SK-N-SH (cell line): ENCODE results near the gene FTO. TPM values are rescaled to one million over a fixed set of nuclear protein-coding genes. Genes with fewer than 3 reads are reported as not detected.

ENCODE experiments used
- CTCF ChIA-PET: fragments of 300-600, 350-600 bp; formaldehyde crosslinking; extraction: SDS; loops from one replicate; lab custom pipeline; 2021; lab: Yijun Ruan, JAX
- POLR2A ChIA-PET: fragments of 350-600 bp; sonication (Branson Sonifier 250); formaldehyde crosslinking; extraction: SDS; loops from one replicate; lab custom pipeline; 2020; ENCODE audit warnings: antibody characterized with exemption, inconsistent platforms; lab: Yijun Ruan, JAX
- DNase-seq: peaks from one replicate; pipeline ENCODE4 v3.0.0; 2012
- H2AFZ ChIP-seq: fragments of 200-600 bp; sonication (generic); 2 replicates; pipeline ENCODE4 v1.8.1; 2016; ENCODE audit warnings: antibody characterized with exemption, mild to moderate bottlenecking, low read depth
- H3F3A ChIP-seq: fragments of 200-600 bp; sonication (generic); replicated peaks from 2 replicates; pipeline ENCODE3; 2016; ENCODE audit warnings: antibody characterized with exemption, mild to moderate bottlenecking; ENCODE audit not compliant: insufficient read depth
- H3K27ac ChIP-seq, 2 experiments: fragments of 200-500 bp in 1 of 2; fragments of 200-600 bp in 1 of 2; sonication (Bioruptor generic) in 1 of 2; sonication (generic), shearing (Covaris generic) in 1 of 2; 2 replicates each; pipeline versions ENCODE4 v1.5.1 to v1.6.1; 2014 to 2016; ENCODE audit warnings: low read depth in 2 of 2, inconsistent platforms in 1 of 2, low read length in 1 of 2, mild to moderate bottlenecking in 1 of 2, mixed read lengths in 1 of 2
- H3K27me3 ChIP-seq: fragments of 200-600 bp; sonication (generic), shearing (Covaris generic); 2 replicates; pipeline ENCODE4 v1.6.1; 2016; ENCODE audit warnings: mixed run types; ENCODE audit not compliant: insufficient read depth
- H3K36me3 ChIP-seq, 2 experiments: fragments of 200-500 bp in 1 of 2; fragments of 200-600 bp in 1 of 2; sonication (Bioruptor generic) in 1 of 2; sonication (generic) in 1 of 2; replicated peaks in 1 of 2; 2 replicates each; pipeline versions ENCODE3 to v1.5.1; 2014 to 2016; ENCODE audit warnings: low read length in 1 of 2, mild to moderate bottlenecking in 1 of 2; ENCODE audit not compliant: insufficient read depth in 2 of 2, control insufficient read depth in 1 of 2
- H3K4me1 ChIP-seq, 2 experiments: fragments of 200-500 bp in 1 of 2; fragments of 200-600 bp in 1 of 2; sonication (Bioruptor generic) in 1 of 2; sonication (generic), shearing (Covaris generic) in 1 of 2; 2 replicates each; pipeline versions ENCODE4 v1.5.1 to v1.6.1; 2014 to 2016; ENCODE audit warnings: low read depth in 1 of 2, low read length in 1 of 2, mixed run types in 1 of 2; ENCODE audit not compliant: insufficient read depth in 2 of 2, control insufficient read depth in 1 of 2
- H3K4me2 ChIP-seq: fragments of 200-600 bp; sonication (generic), shearing (Covaris generic); 2 replicates; pipeline ENCODE4 v1.6.1; 2017; ENCODE audit warnings: mixed run types
- H3K4me3 ChIP-seq, 2 experiments: fragments of 200-500 bp in 1 of 2; fragments of 200-600 bp in 1 of 2; sonication (Bioruptor generic) in 1 of 2; sonication (generic), shearing (Covaris generic) in 1 of 2; 2 replicates each; pipeline versions ENCODE4 v1.5.1 to v1.8.1; 2014 to 2016; ENCODE audit warnings: low read depth in 2 of 2, inconsistent platforms in 1 of 2, low read length in 1 of 2, mild to moderate bottlenecking in 1 of 2, mixed read lengths in 1 of 2, moderate library complexity in 1 of 2
- H3K79me2 ChIP-seq: fragments of 200-600 bp; sonication (generic); 2 replicates; pipeline ENCODE4 v1.8.1; 2017; ENCODE audit warnings: mild to moderate bottlenecking; ENCODE audit not compliant: insufficient read depth
- H3K9ac ChIP-seq: fragments of 200-600 bp; sonication (generic); 2 replicates; pipeline ENCODE4 v1.6.1; 2017; ENCODE audit warnings: mixed run types
- H3K9me2 ChIP-seq: fragments of 200-600 bp; sonication (generic); 2 replicates; pipeline ENCODE4 v1.6.1; 2017; ENCODE audit warnings: mixed run types
- H3K9me3 ChIP-seq: fragments of 200-600 bp; sonication (generic); 2 replicates; pipeline ENCODE4 v1.6.1; 2017; ENCODE audit warnings: mixed run types, mild to moderate bottlenecking, moderate library complexity
- H4K20me1 ChIP-seq: fragments of 200-600 bp; sonication (generic); 2 replicates; pipeline ENCODE4 v1.6.1; 2017; ENCODE audit warnings: mild to moderate bottlenecking, mixed run types; ENCODE audit not compliant: insufficient read depth
- CHD2 ChIP-seq: fragments of 150-350 bp; IDR thresholded peaks from 2 replicates; pipeline ENCODE4 v1.6.1; 2018; ENCODE audit warnings: low read length; ENCODE audit not compliant: partially characterized antibody
- ELF1 ChIP-seq: IDR thresholded peaks from 2 replicates; pipeline ENCODE4 v1.4.0; 2012
- EP300 ChIP-seq, 2 experiments: IDR thresholded peaks; 2 replicates each; pipeline versions ENCODE4 v1.4.0 to v1.6.1; 2012; ENCODE audit warnings: borderline replicate concordance in 1 of 2, low read depth in 1 of 2, low read length in 1 of 2
- MEF2A ChIP-seq: IDR thresholded peaks from 2 replicates; pipeline ENCODE4 v1.4.0; 2012; ENCODE audit warnings: low read depth, borderline replicate concordance
- NRF1 ChIP-seq: IDR thresholded peaks from 2 replicates; pipeline ENCODE4 v1.6.1; 2012; ENCODE audit warnings: low read depth, mild to moderate bottlenecking, low read length
- RFX5 ChIP-seq: IDR thresholded peaks from 2 replicates; pipeline ENCODE4 v1.6.1; 2012; ENCODE audit warnings: mild to moderate bottlenecking, improper control_type of control experiment, low read length
- RXRA ChIP-seq: IDR thresholded peaks from 2 replicates; pipeline ENCODE4 v1.4.0; 2012; ENCODE audit warnings: low read depth, mild to moderate bottlenecking, borderline replicate concordance
- TAF1 ChIP-seq: IDR thresholded peaks from 2 replicates; pipeline ENCODE4 v1.6.1; 2012; ENCODE audit warnings: low read depth, mild to moderate bottlenecking, low read length, moderate library complexity, borderline replicate concordance
- WGBS: methylation state at CpG from one replicate; pipeline ENCODE4 v1.1.6; 2017; ENCODE audit warnings: low lambda C conversion rate; 5-methylcytosine and 5-hydroxymethylcytosine counted together
- polyA plus RNA-seq, 3 experiments: library from polyadenylated mRNA; depleted of rRNA; stranded (reverse); fragments of >200 nt; gene quantifications; 2 replicates each; pipeline ENCODE4 v1.2.3, GENCODE V29; 2012
- TF ChIP-seq, protein P1 (sequence below): IDR thresholded peaks from 2 replicates; pipeline ENCODE4 v1.4.0; 2012; ENCODE audit warnings: low read depth
- TF ChIP-seq, protein P2 (sequence below): fragments of 200-600 bp; sonication (generic); IDR thresholded peaks from 2 replicates; pipeline ENCODE4 v1.6.1; 2017; ENCODE audit warnings: antibody characterized with exemption, mild to moderate bottlenecking, moderate library complexity
- TF ChIP-seq, protein P3 (sequence below): IDR thresholded peaks from 2 replicates; pipeline ENCODE4; 2012
- TF ChIP-seq, protein P4 (sequence below): fragments of 150-350 bp; IDR thresholded peaks from 2 replicates; pipeline ENCODE4 v1.6.1; 2017; ENCODE audit warnings: antibody characterized with exemption, low read length, low read depth, borderline replicate concordance

The FTO gene
- polyA plus RNA-seq, 1 of the 3 experiments (the other 2 are of a cell fraction) = 41.2 TPM

DNA sequence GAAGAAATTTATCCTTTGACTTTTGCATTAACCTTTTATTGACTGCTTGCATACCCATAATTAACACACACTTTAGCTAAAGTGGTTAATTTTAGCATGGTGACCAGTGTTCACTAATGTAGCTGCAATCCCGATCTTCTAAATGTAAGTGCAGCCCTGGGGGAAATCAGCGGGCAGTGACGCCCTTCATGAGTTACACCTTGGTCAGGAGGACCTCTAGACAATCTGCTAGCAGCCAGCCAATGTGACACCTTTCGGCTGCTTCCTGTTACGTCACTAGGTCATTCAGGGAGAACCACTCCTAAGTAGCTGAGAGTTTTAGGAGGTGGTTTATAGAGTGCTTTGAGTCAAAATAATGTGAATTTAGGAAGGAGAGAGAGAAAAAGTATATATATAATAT, 402.1 kb downstream of the FTO start:
- no peak for TF ChIP-seq RXRA
- no peak for TF ChIP-seq MEF2A
- Histone ChIP-seq H3K4me1 (no peaks in the 10 kb centered on the region), H3K4me3 (no peak overlapping the region), H3K9me3 (no peaks in the 10 kb centered on the region), H3K9ac (no peak overlapping the region), H3K4me2 (no peak overlapping the region), H3K27me3 (no peaks in the 10 kb centered on the region), H2AFZ (no peak overlapping the region), H3K36me3 (no peaks in the 10 kb centered on the region), H3K79me2 (no peaks in the 10 kb centered on the region), H3K27ac (no peak overlapping the region), H4K20me1 (no peaks in the 10 kb centered on the region), H3F3A (no peaks in the 10 kb centered on the region), H3K9me2 (no peaks in the 10 kb centered on the region)
- no peak for DNase-seq
- POLR2A ChIA-PET = no interaction called here
- CTCF ChIA-PET = no interaction called here
- WGBS = 97% methylated on average over 5 of the region's 5 CpGs

DNA sequence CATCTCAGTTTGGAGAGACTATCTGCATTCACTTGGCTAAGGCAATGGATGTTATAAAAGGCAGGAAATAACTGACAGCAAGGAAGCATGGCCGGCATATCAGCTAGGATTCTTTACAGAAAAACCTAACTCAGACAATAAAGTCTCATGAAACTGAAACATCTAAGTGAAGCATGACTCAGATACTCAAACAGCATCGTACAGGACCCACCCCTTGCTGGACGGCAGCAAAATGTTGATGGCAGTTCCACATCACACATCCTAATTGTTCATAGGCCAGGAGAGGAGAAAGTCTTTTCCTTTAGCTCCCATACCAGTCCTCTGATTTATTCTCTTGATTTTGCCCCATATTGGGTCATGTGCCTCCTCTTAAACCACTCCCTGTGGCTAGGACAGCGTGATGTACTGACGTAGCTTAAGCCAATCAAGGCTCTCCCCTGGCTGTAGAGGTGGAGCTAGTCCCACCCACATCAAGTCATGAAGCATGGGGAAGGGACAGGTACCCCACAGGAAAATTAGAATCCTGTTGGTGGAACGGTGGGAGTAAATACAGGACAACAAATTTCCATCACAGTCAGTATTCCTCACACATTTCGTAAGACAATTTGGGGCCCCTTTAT, 403.7 kb downstream of the FTO start:
- no peak overlapping the region for H3K9ac ChIP-seq
- no peaks in the 10 kb centered on the region for H3K4me1 ChIP-seq
- POLR2A ChIA-PET = no interaction called here
- TF ChIP-seq, protein P1, sequence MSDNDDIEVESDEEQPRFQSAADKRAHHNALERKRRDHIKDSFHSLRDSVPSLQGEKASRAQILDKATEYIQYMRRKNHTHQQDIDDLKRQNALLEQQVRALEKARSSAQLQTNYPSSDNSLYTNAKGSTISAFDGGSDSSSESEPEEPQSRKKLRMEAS = no peak
- TF ChIP-seq CHD2 (no peak), EP300 (IDR thresholded peaks at IDR 0.05; ENCODE audit: borderline replicate concordance in 1 of 2, low read depth in 1 of 2, low read length in 1 of 2) (no peak), RFX5 (no peak), NRF1 (no peak), TAF1 (no peak), ELF1 (no peak)
- TF ChIP-seq, protein P2, sequence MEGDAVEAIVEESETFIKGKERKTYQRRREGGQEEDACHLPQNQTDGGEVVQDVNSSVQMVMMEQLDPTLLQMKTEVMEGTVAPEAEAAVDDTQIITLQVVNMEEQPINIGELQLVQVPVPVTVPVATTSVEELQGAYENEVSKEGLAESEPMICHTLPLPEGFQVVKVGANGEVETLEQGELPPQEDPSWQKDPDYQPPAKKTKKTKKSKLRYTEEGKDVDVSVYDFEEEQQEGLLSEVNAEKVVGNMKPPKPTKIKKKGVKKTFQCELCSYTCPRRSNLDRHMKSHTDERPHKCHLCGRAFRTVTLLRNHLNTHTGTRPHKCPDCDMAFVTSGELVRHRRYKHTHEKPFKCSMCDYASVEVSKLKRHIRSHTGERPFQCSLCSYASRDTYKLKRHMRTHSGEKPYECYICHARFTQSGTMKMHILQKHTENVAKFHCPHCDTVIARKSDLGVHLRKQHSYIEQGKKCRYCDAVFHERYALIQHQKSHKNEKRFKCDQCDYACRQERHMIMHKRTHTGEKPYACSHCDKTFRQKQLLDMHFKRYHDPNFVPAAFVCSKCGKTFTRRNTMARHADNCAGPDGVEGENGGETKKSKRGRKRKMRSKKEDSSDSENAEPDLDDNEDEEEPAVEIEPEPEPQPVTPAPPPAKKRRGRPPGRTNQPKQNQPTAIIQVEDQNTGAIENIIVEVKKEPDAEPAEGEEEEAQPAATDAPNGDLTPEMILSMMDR = no peak
- TF ChIP-seq, protein P3, sequence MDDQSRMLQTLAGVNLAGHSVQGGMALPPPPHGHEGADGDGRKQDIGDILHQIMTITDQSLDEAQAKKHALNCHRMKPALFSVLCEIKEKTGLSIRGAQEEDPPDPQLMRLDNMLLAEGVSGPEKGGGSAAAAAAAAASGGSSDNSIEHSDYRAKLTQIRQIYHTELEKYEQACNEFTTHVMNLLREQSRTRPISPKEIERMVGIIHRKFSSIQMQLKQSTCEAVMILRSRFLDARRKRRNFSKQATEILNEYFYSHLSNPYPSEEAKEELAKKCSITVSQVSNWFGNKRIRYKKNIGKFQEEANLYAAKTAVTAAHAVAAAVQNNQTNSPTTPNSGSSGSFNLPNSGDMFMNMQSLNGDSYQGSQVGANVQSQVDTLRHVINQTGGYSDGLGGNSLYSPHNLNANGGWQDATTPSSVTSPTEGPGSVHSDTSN = no peak
- TF ChIP-seq, protein P4, sequence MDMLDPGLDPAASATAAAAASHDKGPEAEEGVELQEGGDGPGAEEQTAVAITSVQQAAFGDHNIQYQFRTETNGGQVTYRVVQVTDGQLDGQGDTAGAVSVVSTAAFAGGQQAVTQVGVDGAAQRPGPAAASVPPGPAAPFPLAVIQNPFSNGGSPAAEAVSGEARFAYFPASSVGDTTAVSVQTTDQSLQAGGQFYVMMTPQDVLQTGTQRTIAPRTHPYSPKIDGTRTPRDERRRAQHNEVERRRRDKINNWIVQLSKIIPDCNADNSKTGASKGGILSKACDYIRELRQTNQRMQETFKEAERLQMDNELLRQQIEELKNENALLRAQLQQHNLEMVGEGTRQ = no peak
- H2AFZ ChIP-seq = no peak overlapping the region
- H4K20me1 ChIP-seq = no peaks in the 10 kb centered on the region
- no peak for DNase-seq
- no peaks in the 10 kb centered on the region for H3K9me3 ChIP-seq
- no peaks in the 10 kb centered on the region for H3K9me2 ChIP-seq
- CTCF ChIA-PET = no interaction called here
- no peak overlapping the region for H3K27ac ChIP-seq
- H3K27me3 ChIP-seq = no peaks in the 10 kb centered on the region
- H3F3A ChIP-seq = no peaks in the 10 kb centered on the region
- no peak overlapping the region for H3K4me2 ChIP-seq
- peaks cover 0 to 5% of the 10 kb centered on the region in 2 experiments for H3K36me3 ChIP-seq
- H3K79me2 ChIP-seq = no peaks in the 10 kb centered on the region
- H3K4me3 ChIP-seq = no peak overlapping the region
- 78% methylated on average over 6 of the region's 7 CpGs for WGBS
